ENCODE results near the gene IL6R. TPM values are rescaled to one million over a fixed set of nuclear protein-coding genes. Genes with fewer than 3 reads are reported as not detected.

The IL6R gene
- total RNA-seq, 4 donors from 2014 or later = 56.1 to 140 (median 100) TPM

- peak overlapping the region in 3 of 4 donors; percentile 12 to 49 (median 20) for H3K27ac ChIP-seq
- no peak for TF ChIP-seq POLR2A (IDR thresholded peaks at IDR 0.05)
- TF ChIP-seq, protein P1, sequence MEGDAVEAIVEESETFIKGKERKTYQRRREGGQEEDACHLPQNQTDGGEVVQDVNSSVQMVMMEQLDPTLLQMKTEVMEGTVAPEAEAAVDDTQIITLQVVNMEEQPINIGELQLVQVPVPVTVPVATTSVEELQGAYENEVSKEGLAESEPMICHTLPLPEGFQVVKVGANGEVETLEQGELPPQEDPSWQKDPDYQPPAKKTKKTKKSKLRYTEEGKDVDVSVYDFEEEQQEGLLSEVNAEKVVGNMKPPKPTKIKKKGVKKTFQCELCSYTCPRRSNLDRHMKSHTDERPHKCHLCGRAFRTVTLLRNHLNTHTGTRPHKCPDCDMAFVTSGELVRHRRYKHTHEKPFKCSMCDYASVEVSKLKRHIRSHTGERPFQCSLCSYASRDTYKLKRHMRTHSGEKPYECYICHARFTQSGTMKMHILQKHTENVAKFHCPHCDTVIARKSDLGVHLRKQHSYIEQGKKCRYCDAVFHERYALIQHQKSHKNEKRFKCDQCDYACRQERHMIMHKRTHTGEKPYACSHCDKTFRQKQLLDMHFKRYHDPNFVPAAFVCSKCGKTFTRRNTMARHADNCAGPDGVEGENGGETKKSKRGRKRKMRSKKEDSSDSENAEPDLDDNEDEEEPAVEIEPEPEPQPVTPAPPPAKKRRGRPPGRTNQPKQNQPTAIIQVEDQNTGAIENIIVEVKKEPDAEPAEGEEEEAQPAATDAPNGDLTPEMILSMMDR (IDR thresholded peaks at IDR 0.05) = no peak
Measured at GRCh38 chr1:154492115-154492514, 87.0 kb downstream of the IL6R start.

DNA sequence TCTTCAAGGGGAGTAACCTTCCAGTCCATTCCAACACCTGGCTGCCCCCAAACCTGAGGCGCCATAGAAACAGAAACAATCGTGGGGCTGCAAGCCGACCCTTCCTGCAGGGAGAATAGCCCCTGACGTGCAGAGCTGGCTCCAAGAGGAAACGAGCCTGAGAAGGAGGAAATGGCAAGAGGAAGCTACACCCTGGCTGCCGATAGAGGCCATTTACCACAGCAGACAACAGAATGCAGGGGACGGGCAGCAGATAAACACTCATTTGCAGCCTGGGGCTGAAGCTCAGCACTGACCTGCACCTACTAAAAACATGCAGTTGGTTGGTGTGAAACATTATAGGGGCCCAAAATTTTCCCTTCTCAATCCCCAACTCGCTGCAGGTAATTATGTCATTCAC lies 88.1 kb downstream of the IL6R start:
- Histone ChIP-seq H3K27me3 (no peaks in the 10 kb centered on the region), H3K4me1 (peaks cover 0 to 10% (median 3%) of the 10 kb centered on the region in 4 donors)

More at GRCh38 chr1:154492115-154492514, 87.0 kb downstream of the IL6R start:
- no peaks in the 10 kb centered on the region for H3K27me3 ChIP-seq
- DNase-seq = no peak
- H3K4me1 ChIP-seq = peaks cover 0 to 10% (median 3%) of the 10 kb centered on the region in 4 donors
- H3K36me3 ChIP-seq = no peaks in the 10 kb centered on the region
- H3K4me3 ChIP-seq = no peak overlapping the region
- H3K9me3 ChIP-seq = no peaks in the 10 kb centered on the region

GRCh38 chr1:154495496-154496273 lies 90.5 kb downstream of the IL6R start:
- Histone ChIP-seq H3K36me3 (no peaks in the 10 kb centered on the region), H3K9me3 (no peaks in the 10 kb centered on the region), H3K27me3 (no peaks in the 10 kb centered on the region), H3K27ac (no peak overlapping the region), H3K4me1 (peaks cover 0 to 10% (median 3%) of the 10 kb centered on the region in 4 donors), H3K4me3 (no peak overlapping the region)
- no peak for DNase-seq
- no peak for TF ChIP-seq POLR2A (IDR thresholded peaks at IDR 0.05)
- TF ChIP-seq, protein P1 (IDR thresholded peaks at IDR 0.05) = no peak

More for the DNA sequence above, 88.1 kb downstream of the IL6R start:
- H3K36me3 ChIP-seq = no peaks in the 10 kb centered on the region
- H3K27ac ChIP-seq = peak overlapping the region in 3 of 4 donors; percentile 35 to 49 (median 41)
- peak in 2 of 3 donors; percentile 64 to 69 for DNase-seq
- no peaks in the 10 kb centered on the region for H3K9me3 ChIP-seq
- TF ChIP-seq POLR2A (IDR thresholded peaks at IDR 0.05) = no peak
- TF ChIP-seq, protein P1 (IDR thresholded peaks at IDR 0.05) = no peak
- H3K4me3 ChIP-seq = no peak overlapping the region

DNA sequence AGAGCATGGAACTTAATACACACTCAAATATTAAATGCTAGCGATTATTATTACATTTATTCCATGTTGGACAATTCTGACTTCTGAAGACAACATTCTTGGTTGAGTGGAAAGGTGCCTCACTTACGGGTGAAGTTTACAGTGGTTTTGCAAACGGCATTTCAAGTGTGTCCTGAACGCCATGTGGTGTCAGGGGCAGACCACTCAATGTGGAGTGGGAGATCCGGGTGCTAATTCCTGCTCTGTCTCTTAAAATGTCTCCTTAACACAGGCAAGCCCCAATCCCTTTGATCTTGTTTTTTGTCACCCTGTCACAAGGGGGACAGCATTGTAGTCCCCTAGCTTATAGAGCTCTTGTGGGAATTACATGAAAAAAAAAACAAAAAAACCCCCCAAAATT lies 91.2 kb downstream of the IL6R start:
- no peak for TF ChIP-seq POLR2A (IDR thresholded peaks at IDR 0.05)
- TF ChIP-seq, protein P1 (IDR thresholded peaks at IDR 0.05) = no peak
- H3K4me1 ChIP-seq = peaks cover 0 to 10% (median 3%) of the 10 kb centered on the region in 4 donors
- peaks cover 0 to 3% of the 10 kb centered on the region in 2 donors for H3K27me3 ChIP-seq
- DNase-seq = no peak
- H3K4me3 ChIP-seq = no peak overlapping the region
- peak overlapping the region in 1 of 4 donors; percentile 36 for H3K27ac ChIP-seq
- H3K9me3 ChIP-seq = no peaks in the 10 kb centered on the region
- H3K36me3 ChIP-seq = no peaks in the 10 kb centered on the region

- Histone ChIP-seq H3K27ac (peak overlapping the region in 3 of 4 donors; percentile 3 to 18 (median 15)), H3K4me1 (peaks cover 3 to 17% (median 9%) of the 10 kb centered on the region in 4 donors), H3K36me3 (no peaks in the 10 kb centered on the region), H3K27me3 (peaks cover 0 to 11% of the 10 kb centered on the region in 2 donors), H3K9me3 (peaks cover 0 to under 1% (median 0%) of the 10 kb centered on the region in 4 donors), H3K4me3 (no peak overlapping the region)
- TF ChIP-seq, protein P1 (IDR thresholded peaks at IDR 0.05) = no peak
- no peak for TF ChIP-seq POLR2A (IDR thresholded peaks at IDR 0.05)
- peak in 2 of 3 donors; percentile 62 to 77 for DNase-seq
Measured at GRCh38 chr1:154497026-154497806, 92.1 kb downstream of the IL6R start.
